ENCODE results near the gene XYLT1. TPM values are rescaled to one million over a fixed set of nuclear protein-coding genes. Genes with fewer than 3 reads are reported as not detected.

Gene XYLT1
- total RNA-seq, 2 donors from 2014 or later = 15.0 to 18.3 TPM

DNA sequence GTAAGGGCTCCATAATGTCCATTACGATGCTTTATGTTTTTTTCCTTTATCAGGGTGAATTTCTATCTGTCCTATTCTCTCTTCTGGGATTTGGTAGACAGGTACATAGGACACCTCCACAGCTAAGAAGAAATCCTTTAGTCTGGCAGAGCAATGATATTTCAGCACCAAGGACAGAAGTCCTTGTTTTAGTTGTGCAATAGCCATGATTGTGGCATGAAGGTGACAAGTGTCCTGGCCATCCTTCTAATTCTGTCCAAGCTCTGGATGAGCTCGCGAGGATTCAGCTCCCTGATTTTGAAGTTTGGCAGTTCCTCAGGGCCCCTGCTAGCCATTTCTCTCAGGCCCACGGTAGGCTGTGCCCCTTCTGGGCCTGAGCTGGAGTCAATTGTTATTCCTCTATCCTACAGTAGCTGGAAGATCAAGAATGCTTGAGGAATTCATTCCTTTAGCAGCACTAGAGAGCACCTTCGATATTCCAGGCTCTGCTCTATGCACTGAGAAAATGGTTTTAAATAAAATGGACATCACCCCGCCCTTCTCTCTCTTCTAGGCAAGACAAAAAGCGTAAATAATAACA lies 320.8 kb downstream of the XYLT1 start:
- TF ChIP-seq, protein P1, sequence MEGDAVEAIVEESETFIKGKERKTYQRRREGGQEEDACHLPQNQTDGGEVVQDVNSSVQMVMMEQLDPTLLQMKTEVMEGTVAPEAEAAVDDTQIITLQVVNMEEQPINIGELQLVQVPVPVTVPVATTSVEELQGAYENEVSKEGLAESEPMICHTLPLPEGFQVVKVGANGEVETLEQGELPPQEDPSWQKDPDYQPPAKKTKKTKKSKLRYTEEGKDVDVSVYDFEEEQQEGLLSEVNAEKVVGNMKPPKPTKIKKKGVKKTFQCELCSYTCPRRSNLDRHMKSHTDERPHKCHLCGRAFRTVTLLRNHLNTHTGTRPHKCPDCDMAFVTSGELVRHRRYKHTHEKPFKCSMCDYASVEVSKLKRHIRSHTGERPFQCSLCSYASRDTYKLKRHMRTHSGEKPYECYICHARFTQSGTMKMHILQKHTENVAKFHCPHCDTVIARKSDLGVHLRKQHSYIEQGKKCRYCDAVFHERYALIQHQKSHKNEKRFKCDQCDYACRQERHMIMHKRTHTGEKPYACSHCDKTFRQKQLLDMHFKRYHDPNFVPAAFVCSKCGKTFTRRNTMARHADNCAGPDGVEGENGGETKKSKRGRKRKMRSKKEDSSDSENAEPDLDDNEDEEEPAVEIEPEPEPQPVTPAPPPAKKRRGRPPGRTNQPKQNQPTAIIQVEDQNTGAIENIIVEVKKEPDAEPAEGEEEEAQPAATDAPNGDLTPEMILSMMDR (IDR thresholded peaks at IDR 0.05) = no peak
- no peaks in the 10 kb centered on the region for H3K27me3 ChIP-seq
- H3K4me1 ChIP-seq = no peaks in the 10 kb centered on the region
- no peak overlapping the region for H3K9ac ChIP-seq (ENCODE audit: low read depth in 2 of 2, low read length in 2 of 2)
- no peaks in the 10 kb centered on the region for H3K9me3 ChIP-seq
- H3K27ac ChIP-seq = no peak overlapping the region
- no peaks in the 10 kb centered on the region for H3K36me3 ChIP-seq
- H3K4me3 ChIP-seq = no peak overlapping the region
- intact Hi-C loops (cut with DNase I) = no loop called here
- DNase-seq = no peak

DNA sequence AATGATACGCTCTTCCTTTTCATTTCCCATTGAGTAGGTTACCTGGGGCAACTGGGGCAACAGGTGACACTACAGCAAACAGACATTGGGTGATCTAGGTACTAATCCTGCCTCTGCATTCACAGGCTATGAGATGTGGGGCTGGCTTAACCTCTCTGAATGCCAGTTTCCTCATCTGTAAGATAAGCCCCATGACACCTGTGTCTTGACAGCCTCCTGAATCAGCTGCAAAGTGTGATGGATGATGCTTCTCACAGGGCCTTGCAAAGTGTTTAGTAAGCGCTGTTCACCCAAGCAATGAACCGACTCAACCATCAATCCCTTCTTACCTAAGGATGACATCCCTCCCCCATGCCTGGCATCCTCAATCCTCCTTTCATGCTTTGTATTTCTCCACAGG lies 322.8 kb downstream of the XYLT1 start:
- H3K36me3 ChIP-seq = no peaks in the 10 kb centered on the region
- intact Hi-C loops (cut with DNase I) = no loop called here
- H3K27ac ChIP-seq = no peak overlapping the region
- H3K4me3 ChIP-seq = no peak overlapping the region
- H3K27me3 ChIP-seq = no peaks in the 10 kb centered on the region
- TF ChIP-seq, protein P1 (IDR thresholded peaks at IDR 0.05) = no peak
- DNase-seq = no peak
- H3K4me1 ChIP-seq = no peaks in the 10 kb centered on the region
- H3K9me3 ChIP-seq = no peaks in the 10 kb centered on the region
- no peak overlapping the region for H3K9ac ChIP-seq (ENCODE audit: low read depth in 2 of 2, low read length in 2 of 2)

DNA sequence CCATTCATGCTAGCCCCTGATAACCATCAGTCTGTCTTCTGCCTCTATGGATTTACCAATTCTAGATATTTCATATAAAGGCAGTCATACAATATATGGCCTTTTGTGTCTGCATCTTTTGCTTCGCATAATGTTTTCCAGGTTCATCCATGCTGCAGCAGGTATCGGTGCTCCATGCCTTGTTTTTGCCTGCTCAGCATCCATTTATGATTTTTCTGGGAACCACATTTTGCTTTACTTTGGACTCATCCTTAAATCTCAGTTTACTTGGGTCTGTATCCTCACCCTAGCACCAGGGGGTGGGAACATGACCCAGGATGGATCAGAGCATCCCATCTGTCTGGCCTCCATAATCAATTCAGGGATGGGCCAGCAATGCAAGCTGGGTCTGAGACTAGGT lies 325.7 kb downstream of the XYLT1 start:
- no peaks in the 10 kb centered on the region for H3K27me3 ChIP-seq
- H3K9me3 ChIP-seq = no peaks in the 10 kb centered on the region
- H3K4me1 ChIP-seq = no peaks in the 10 kb centered on the region
- no peak overlapping the region for H3K27ac ChIP-seq
- intact Hi-C loops (cut with DNase I) = no loop called here
- no peak overlapping the region for H3K9ac ChIP-seq (ENCODE audit: low read depth in 2 of 2, low read length in 2 of 2)
- TF ChIP-seq, protein P1 (IDR thresholded peaks at IDR 0.05) = no peak
- no peaks in the 10 kb centered on the region for H3K36me3 ChIP-seq
- H3K4me3 ChIP-seq = no peak overlapping the region
- DNase-seq = no peak

DNA sequence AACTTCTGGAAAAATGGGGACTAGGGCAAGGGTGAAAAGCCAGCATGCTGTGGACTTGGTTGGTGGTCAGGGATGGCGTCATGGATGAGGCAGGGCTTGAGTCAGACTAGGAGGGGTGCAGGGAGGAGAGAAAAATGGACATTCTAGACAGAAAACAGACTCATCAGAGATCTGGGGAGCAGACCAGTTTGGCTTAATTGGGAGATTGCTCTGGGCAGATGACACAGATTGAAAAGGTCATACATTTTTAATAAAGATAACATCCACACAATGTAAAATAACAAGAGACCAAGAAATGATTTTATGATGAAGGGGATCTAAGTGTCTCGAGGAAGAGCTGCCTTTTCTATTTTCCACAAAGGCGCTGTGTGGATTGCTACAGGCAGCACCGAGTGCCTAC lies 326.3 kb downstream of the XYLT1 start:
- TF ChIP-seq, protein P1 (IDR thresholded peaks at IDR 0.05) = no peak
- H3K9ac ChIP-seq (ENCODE audit: low read depth in 2 of 2, low read length in 2 of 2) = no peak overlapping the region
- no peak overlapping the region for H3K4me3 ChIP-seq
- H3K27ac ChIP-seq = no peak overlapping the region
- intact Hi-C loops (cut with DNase I) = no loop called here
- no peaks in the 10 kb centered on the region for H3K36me3 ChIP-seq
- H3K27me3 ChIP-seq = no peaks in the 10 kb centered on the region
- H3K9me3 ChIP-seq = no peaks in the 10 kb centered on the region
- no peak for DNase-seq
- H3K4me1 ChIP-seq = no peaks in the 10 kb centered on the region

DNA sequence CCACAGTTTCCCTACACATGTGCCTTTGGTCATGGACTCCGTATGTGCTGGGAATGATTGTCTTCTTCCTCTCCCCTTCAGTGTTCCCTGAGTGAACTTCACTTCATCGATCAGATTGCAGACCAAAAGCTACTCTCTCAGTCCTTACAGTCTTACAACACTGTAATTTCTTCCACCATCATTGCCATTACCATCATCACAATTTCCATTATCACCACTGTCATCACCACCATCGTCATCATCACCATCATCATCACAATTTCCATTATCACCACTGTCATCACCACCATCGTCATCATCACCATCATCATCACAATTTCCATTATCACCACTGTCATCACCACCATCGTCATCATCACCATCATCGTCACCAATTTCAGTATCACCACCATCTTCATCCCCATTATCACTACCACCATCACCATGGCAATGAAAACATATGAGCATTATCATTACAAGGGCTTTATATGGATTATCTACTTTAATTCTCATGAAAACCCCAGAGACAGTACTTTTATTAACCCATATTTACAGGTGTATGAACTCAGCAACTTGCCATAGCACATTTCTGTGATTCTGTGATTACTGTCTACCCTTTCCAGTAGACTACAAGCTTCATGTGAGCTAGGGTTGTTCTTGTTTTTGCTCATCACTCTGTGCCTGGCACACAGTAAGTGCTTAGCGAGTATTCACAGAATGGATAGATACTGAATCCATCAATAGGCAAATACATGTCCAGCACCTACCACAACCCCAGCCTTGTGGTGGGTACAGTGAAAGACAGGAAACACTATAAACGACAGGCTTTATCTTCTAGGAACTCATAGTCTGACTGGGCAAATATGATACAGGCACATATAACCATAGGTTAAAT lies 327.0 kb downstream of the XYLT1 start:
- intact Hi-C loops (cut with DNase I) = no loop called here
- H3K9ac ChIP-seq (ENCODE audit: low read depth in 2 of 2, low read length in 2 of 2) = no peak overlapping the region
- no peak for DNase-seq
- no peaks in the 10 kb centered on the region for H3K36me3 ChIP-seq
- TF ChIP-seq, protein P1 (IDR thresholded peaks at IDR 0.05) = no peak
- no peaks in the 10 kb centered on the region for H3K9me3 ChIP-seq
- no peaks in the 10 kb centered on the region for H3K27me3 ChIP-seq
- no peaks in the 10 kb centered on the region for H3K4me1 ChIP-seq
- H3K27ac ChIP-seq = no peak overlapping the region
- H3K4me3 ChIP-seq = no peak overlapping the region
